H1 (cell line): Measurements from ENCODE around the gene KCNAB2. TPM values are rescaled to one million over a fixed set of nuclear protein-coding genes. Genes with fewer than 3 reads are reported as not detected.

Experiments used
- USF2 ChIP-seq: IDR thresholded peaks from 2 replicates; pipeline ENCODE4 v1.6.1; 2011; ENCODE audit warnings: low read length, improper control_type of control experiment
- polyA plus RNA-seq, 7 experiments: library from polyadenylated mRNA; depleted of rRNA in 3 of 7; stranded (reverse) in 5 of 7; unstranded in 2 of 7; fragments of >200 nt in 5 of 7; fragments of 200-250 nt in 2 of 7; gene quantifications; 1 replicate in 5 of 7; 2 replicates in 1 of 7; 4 replicates in 1 of 7; pipeline versions ENCODE4 v1.2.1 to v1.2.3, GENCODE V29; 2011 to 2013; ENCODE audit warnings: missing spikeins in 2 of 7, mixed read lengths in 2 of 7
- total RNA-seq: library from RNA; stranded (reverse); fragmentation: NEBNext Ultra II Directional; extraction: Animal tissue kit (Norgen Biotek cat#: 25700); gene quantifications from 2 replicates; pipeline ENCODE4 v1.2.1, GENCODE V29; 2021

KCNAB2 gene
- total and polyA plus RNA-seq, 2 of the 8 experiments (the other 6 are each of a cell fraction or from before 2014, with no cell fraction given), result 4.5 to 7.0 TPM

GRCh38 chr1:6099297-6099696, 53.6 kb downstream of the KCNAB2 start (continued):
- no peak for TF ChIP-seq USF2
